GM21737 (cell line): ENCODE data around the gene FAM241B.

Experiments
- ATAC-seq: cut with Tn5 transposase; IDR thresholded peaks from one replicate; pipeline ENCODE4 v1.9.1; 2021; ENCODE audit warnings: mild to moderate bottlenecking, moderate library complexity; ENCODE audit not compliant: unreplicated experiment

FAM241B gene, protein sequence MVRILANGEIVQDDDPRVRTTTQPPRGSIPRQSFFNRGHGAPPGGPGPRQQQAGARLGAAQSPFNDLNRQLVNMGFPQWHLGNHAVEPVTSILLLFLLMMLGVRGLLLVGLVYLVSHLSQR

DNA sequence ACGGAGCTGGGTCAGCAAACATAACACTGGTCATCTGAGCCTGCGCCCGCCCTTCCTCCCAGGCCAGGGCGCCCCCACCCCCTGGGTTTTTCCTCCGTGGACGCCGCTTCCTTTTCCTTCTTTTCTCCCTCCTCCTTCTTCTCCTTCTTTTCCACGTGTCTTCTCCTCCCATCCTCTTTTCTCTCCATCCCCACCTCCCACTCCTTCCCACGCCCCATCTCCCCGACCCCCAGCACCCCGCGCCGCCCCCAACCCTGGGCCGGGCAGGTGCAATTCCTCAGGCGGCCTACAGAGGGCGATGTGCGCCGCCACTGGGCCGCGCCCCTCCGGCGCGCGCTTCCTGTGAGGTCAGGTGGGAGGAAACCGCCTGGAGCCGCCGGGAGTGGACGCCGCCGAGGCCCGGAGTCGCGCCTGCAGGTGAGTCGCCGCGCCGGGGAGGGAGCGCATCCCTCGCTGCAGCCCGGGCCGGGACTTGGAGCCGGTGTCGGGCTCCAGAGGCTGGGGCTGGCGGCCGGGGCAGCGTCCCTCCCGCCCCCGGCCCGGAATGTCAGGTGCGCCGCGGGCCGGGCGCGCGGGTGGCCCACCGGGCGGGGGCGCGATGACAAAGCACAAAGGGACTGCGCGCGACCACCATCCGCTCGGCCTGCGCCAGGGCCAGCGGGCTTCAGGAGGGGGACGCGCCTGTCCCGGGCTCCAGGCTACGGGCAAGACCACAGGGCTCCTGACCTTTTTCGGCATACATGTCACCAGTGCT, at the start of gene FAM241B:
Gene FAM241B, plus strand, starts transcription at position 351 of the 754 bp plus-strand sequence. CDS start 1,497 bp downstream, outside the sequence.
- no peak for ATAC-seq

DNA sequence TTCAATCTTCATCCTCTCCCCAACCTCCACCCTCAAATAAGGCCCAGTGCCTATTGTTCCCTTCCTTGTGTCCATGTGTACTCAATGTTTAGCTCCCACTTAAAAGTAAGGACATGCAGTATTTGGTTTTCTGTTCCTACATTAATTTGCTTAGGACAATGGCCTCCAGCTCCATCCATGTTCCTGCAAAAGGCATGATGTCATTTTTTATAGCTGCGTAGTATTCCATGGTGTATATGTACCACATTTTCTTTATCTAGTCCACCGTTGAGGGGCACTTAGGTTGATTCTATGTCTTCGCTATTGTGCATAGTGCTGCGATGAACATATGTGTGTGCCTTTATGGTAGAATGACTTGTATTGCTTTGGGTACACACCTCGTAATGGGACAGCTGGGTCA, 49.6 kb upstream of the FAM241B start:
- ATAC-seq, result no peak

DNA sequence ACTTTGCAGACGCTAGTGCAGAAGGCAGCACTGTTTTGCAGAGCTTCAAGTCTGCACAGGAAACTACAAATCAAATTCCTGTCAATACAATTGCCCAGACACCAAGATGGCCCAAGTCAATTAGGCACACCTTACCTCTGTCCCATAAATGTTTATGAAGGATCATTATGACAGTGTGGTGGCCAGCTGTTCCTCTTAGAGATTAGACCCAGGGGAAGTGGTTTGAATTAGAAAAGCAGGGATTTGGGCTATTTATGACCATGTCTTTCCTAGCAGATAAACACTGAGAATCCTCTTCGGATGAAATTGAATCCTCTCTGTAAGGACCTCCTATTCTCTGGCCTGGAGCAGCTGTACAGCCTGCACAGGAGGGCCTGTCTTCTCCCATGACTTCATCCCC, 46.9 kb upstream of the FAM241B start:
- ATAC-seq, result no peak

DNA sequence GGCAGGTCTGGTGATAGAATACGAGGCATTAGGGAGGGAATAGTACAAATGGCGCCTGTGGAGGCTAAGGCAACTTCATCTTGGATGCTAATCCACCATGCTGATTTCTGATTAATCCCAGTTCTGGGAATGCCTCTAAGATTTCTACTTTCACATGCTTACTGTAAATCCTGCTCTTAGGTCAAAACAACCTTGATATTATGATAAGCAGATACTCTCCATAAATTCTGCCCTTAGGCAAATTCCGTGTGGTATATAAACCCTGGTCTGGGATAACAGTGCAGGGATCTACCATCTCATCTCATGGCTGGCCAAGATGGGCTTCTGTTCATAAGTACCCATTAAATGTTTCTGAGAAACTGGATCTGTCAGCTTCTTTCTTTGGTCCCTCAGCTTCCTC, 45.4 kb upstream of the FAM241B start:
- ATAC-seq, result no peak

DNA sequence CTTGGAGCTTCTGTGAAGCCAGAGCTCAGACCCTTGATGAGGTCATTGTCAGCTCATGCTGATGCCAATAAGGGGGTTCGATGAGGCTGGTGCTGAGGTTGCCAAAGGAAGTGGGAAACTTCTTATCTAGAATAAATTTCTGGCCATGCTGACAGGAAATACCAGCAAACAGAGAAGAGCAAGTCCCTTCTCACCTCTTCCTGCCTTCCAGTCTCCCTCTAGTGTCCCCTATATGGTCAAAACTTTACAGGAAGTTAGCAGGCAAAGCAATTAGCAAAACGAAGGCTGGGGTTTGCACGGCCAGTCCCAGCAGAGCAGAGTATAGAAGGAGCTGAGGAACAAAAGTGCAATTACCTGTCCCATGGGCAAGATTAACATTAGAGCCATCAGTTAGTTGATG, 41.7 kb upstream of the FAM241B start:
- ATAC-seq, result no peak

DNA sequence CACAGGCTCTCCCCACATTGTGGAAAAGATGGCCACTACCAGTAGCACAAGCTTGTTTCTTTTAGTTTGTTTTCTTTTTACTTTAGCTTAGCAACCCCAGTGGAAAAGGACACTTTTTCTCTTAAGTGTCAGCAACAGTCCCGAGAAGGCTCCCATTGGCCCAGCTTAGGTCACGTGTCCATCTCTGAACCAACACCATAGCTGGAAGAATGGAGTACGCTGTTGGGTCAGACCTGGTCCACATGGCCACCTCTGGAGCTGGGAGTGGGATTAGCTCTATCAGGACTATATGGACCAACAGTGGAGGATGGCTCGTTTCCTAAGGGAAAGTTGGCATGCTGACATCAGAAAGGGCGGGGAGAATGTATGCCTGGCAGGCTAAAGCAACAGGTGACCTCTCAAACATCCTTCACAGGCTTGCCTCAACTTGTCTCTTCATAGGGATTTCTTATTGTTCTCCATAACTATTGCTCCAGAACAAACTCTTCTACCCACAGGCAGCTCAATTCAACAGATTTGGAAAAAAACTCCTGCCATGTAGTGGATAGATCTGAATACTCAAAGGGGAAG, 29.2 kb upstream of the FAM241B start:
- no peak for ATAC-seq

DNA sequence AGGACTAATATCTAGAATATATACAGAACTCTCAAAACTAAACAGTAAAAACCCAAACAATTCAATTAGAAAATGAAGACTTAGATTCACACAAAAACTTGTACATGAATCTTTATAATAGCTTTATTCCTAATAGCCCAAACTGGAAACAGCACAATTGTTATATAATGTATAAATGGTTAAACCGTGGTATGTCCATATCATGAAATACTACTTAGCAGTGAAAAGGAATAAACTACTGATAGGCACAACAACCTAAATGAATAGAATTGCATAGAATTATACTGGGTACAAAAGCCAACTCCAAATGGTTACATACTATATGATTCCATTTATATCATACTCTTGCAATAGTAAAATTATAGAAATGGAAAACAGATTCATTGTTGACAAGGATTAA, 21.0 kb upstream of the FAM241B start:
- no peak for ATAC-seq

DNA sequence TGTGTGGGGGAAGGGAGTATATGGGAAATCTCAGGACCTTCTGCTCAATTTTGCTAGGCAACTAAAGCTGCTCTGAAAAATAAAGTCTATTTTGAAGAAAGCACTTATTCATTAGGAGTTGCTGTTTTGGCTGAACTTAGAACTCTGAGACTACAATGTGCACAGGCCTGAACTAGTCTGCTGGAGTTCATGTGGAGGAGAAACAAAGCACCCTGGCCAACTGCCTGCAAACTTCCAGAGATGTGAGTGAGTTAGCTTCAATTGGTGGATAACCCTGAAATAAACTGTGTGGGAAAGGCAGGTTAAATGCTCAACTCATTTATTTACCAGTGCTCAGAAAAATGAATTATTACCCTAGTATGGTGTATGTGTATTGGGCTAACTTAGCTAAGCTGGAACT, 17.3 kb upstream of the FAM241B start:
- ATAC-seq, result no peak

DNA sequence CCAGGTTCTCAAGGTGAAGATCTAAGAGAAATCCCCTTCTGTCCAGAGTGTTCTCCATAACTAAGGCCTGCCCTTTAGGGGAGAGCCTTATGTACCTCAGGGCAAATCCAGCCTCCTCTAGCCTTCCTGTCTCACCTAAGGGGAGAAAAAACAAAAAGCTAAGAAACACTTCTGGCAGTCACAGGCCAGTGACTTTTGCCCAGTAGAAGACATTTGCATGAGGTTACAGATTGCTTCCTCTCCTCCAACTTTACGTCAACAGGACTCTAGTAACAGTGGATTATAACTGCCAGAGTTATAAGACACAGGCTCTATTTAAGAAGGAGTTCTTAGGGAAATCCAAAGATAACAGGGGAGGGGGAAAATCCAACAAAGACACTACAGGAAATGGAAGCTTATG, 15.9 kb upstream of the FAM241B start:
- no peak for ATAC-seq

DNA sequence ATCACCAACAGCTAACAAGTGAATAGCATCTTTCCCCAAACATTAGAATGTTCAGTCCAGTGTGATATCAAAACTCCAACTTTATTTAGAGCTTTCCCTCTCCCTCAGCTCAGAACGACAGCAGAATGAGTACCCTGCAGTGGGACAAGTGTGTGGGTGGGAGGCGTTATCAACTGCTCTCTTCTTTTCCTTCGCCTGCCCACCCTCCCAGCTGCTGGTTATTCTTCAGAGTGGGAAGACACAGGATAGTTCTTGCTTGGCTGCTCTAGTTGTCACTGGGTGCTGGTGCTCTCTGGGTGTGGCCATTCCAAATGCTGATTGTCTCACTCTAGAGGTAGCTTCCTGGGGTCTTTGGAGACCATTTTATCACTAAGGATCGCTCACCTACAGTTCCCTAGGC, 13.7 kb upstream of the FAM241B start:
- ATAC-seq, result no peak

DNA sequence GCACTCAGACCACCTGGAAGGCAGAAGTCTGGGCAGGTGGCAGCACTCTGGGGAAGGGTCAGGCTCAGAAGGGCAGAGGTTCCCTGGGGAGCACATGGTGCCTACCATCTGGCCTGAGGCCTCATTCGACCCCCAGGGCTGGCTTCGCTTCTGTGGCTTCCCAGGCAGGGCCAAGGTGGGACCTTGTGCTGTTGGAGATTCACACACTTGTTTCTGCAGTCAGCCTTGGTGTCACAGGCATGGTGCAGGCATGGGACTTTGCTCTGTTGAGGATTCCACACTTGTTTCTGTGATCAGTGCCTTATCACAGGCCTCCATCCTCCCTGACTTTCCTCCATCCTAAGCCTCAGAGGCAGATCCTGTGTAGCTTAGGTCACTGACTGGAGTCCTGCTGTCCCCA, 11.3 kb upstream of the FAM241B start:
- no peak for ATAC-seq

DNA sequence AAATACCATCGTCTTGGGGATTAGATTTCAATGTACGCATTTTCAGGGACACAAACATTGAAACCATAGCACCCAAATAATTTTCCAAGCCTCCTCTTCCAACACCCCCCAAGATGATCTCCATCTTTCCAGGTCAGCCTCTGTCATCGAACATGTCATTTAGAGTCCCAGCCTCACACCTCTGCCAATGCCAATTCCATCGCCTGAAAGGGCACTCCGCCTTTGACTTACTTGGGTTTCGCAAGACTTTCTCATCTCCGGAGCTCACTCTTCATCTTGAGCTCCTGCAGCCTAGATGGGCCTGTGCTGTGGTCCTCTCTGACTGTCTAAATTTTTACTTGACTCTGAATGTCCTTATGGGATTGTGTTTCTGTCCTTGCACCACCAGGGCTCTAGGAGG, 10.4 kb upstream of the FAM241B start:
- no peak for ATAC-seq

DNA sequence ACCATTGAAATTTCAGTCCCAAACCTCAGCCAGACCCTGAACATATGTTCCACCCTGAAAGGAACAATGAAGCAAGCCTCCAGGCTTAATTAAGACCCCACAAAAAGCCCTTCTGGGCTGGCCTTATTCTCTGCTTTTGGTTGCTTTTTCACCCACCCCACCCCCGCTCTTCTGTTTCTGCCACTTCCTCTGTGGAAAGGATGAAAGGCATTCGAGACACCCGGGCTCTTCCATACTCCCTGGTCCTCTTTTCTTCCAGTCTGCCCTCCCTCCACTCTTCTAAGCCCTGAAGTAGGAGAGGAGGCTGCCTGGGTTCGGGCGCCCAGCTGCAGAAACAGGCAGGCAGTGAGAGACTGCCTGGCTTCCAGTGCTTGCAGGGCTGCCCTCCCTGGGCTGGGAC, 9.4 kb upstream of the FAM241B start:
- ATAC-seq, result no peak

DNA sequence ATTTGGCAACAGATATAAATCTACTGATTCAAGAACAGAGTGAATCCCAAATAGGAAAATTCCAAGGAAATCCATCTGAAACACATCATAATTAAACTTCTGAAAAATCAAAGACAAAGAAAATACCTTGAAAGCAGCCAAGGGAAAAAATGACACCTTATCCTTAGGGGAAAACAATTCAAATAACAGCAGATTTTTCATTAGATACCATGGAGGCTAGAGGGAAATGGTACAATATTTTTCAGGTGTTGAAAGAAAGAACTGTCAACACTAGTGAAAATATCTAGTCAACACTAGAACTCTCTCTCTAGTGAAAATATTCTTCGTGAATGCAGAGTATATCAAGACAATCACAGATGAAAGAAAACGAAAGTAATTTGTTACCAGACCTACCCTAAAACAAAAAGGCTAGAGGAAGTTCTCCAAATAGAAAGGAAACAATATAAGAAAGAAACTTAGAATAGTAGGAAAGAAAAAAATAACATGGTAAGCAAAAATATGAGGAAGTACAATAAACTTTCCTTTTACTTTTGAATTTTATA, 5.7 kb upstream of the FAM241B start:
- no peak for ATAC-seq

DNA sequence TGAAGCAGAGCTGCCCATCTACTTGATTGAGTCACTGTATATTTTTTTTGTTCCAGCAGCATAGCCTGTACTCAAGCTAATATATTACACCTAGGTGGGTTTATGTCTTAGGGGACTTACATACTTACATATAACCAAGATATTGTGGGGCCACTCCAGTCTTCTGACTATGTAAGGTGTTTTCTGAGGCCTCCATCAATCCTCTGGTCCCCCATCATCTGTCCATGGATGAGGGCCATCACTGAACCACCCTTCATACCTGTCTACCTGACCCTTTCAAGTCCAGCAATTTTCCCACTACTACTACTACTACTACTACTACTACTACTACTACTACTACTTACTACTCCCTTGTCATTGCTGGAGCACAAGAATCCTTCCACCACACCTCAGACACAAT, 3.2 kb upstream of the FAM241B start:
- ATAC-seq, result no peak

DNA sequence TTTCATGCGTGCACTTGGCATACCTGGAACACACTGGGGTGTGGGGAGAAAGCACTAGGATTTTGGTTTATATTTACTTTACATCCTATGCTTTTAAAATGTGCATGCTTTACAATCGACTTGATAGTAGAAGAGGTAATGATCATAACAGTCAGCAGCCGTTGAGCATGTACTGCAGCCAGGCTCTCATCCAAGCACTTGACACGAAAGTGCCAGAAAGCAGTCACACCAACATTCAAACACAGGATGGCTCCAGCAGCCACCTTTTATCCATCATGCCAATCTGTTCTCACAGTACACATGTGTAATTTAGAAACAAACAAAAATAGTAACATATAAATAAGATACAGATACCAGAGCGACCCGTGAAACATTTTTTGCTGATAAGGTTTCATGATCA, 1.2 kb upstream of the FAM241B start:
- ATAC-seq, result no peak

DNA sequence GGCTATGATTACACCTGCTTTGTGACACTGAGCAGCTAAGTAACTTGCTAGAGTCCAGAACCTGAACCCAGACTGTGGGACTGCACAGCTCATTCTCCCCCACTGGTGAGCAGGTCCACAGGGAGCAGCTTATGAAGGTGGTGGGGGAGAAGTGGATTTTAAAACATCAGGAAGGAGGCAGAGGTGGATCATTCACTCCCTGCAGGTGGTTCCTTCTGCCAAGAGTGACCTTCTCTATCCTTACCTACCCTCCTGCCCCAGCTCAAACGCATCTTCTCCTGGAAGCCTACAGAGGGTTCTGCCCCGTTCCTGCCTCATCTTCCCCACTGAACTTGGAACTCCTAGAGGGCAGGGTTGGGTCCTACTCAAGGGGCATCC, 539 bp upstream of the FAM241B start:
- no peak for ATAC-seq

DNA sequence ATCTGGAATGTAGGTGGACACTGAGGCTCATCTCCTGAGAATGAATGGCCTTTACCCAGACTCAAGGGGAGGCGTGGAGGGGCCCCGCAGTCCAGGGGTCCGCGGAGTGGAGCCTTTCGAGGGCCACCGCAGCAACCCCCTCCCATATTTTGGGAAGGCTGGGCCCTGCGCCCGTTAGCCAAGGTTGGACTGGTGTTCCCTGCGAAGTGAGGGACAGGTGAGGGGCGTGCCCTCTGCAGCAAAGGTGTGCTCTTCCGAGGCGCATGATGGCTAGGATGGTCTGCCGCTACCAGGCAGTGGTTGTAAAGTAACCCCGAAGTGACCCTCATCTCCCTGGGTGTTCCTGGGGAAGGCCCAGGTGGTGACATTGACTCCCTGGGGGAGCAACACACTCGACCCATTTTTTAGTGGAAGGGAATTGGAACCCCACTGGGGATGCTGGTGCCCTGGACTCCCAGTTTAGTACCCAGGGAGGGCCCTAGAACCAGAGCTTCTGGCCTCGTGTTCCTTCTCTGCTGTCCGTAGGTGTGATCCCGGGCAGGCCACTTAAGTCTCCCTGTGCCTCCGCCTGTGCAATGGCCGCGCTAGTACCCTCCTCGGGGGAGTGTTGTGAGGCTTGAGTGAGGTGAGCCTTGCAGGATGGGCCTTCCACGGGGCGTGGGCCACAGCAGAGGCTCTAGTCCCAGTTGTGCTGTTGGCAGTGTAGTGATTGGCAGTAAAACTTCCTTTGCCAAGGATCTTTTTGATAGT, 779 bp downstream of the FAM241B start:
- no peak for ATAC-seq

DNA sequence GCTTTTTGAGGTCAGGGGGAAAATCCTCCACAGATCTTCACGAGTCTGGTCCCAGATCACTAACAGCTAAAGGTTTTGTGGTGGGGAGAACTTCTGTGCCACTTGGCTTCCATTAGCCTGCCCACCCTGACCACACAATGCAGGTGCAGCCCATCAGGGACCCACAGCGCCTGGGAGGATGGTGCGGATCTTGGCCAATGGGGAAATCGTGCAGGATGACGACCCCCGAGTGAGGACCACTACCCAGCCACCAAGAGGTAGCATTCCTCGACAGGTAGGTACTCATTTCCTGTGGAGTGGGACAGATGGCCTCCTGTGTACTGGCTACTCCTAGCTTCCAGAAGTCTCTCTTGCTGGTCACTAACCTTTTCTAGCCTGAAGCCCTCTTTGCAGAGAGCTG, 1.5 kb downstream of the FAM241B start:
- no peak for ATAC-seq

DNA sequence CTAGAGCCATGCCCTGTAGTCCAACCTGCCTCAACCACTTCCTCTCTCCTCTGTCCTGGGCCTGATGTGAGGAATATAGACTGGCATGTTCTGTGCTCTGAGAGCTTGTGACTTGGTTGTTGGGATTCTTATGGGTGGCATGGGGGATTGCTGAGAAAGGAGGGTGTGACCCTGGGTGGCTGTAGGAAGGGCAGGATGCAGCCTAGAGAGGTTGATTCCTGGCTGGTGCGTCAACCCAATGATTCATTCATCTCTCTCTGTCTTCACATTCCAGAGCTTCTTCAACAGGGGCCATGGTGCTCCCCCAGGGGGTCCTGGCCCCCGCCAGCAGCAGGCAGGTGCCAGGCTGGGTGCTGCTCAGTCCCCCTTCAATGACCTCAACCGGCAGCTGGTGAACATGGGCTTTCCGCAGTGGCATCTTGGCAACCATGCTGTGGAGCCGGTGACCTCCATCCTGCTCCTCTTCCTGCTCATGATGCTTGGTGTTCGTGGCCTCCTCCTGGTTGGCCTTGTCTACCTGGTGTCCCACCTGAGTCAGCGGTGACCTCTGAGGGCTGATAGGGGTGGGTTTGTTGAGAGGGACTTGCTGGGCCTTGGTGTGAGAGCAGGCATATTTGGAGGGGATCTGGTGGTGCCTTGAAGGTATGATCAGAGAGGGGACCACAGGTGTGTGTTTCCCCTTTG, 2.6 kb downstream of the FAM241B start:
- no peak for ATAC-seq
